Caco-2 (cell line): Measurements from ENCODE around the gene LRRC4C. TPM values are rescaled to one million over a fixed set of nuclear protein-coding genes. Genes with fewer than 3 reads are reported as not detected.
"Not testable (repeated sequence)": the region's sequence is repeated elsewhere in the genome, so short reads cannot be mapped to it uniquely, and the experiment has no call there.

Source experiments
- BruUV-seq: library from RNA; stranded (reverse); fragments of 400-500 nt; replicated peaks from 2 replicates; lab custom pipeline; 2021; lab: Mats Ljungman, UMichigan
- CTCF ChIA-PET: fragments of 300-600 bp; sonication (Branson Sonifier 250); formaldehyde crosslinking; loops from one replicate; lab custom pipeline; 2022; ENCODE audit warnings: antibody characterized with exemption; lab: Charles Lee
- POLR2A ChIA-PET: fragments of 300-600 bp; sonication (Branson Sonifier 250); formaldehyde crosslinking; loops from one replicate; lab custom pipeline; 2022; ENCODE audit warnings: antibody characterized with exemption; lab: Charles Lee
- DNase-seq, 2 experiments: peaks; one replicate each; pipeline versions ENCODE4 v3.0.0 to v3.0.0-alpha.2; 2020 to 2022
- H3K27me3 ChIP-seq: replicated peaks from 2 replicates; pipeline ENCODE4 v1.6.0; 2011; ENCODE audit warnings: low read length; ENCODE audit not compliant: control insufficient read depth, insufficient read depth
- H3K36me3 ChIP-seq: 2 replicates; pipeline ENCODE4 v1.5.1; 2011; ENCODE audit warnings: low read length; ENCODE audit not compliant: control insufficient read depth, insufficient read depth
- H3K4me1 ChIP-seq: fragments of 250-450 bp; sonication (Bioruptor Pico); 2 replicates; pipeline ENCODE4 v1.5.1; 2020; ENCODE audit warnings: mild to moderate bottlenecking
- H3K4me3 ChIP-seq: 2 replicates; pipeline ENCODE4 v1.5.1; 2011; ENCODE audit warnings: low read depth, mild to moderate bottlenecking, control low read depth, low read length
- H3K9me3 ChIP-seq: fragments of 250-450 bp; sonication (Bioruptor Pico); 2 replicates; pipeline ENCODE4 v1.5.1; 2020; ENCODE audit warnings: mild to moderate bottlenecking, moderate library complexity
- H3K27ac Mint-ChIP-seq: one replicate; pipeline ENCODE4 v1.8.0; 2022; ENCODE audit warnings: mixed read lengths; ENCODE audit not compliant: unreplicated experiment
- H3K27me3 Mint-ChIP-seq: one replicate; pipeline ENCODE4 v1.8.0; 2022; ENCODE audit warnings: mixed read lengths; ENCODE audit not compliant: insufficient read depth, unreplicated experiment
- H3K36me3 Mint-ChIP-seq: one replicate; pipeline ENCODE4 v1.8.0; 2022; ENCODE audit warnings: mild to moderate bottlenecking, mixed read lengths; ENCODE audit not compliant: insufficient read depth, unreplicated experiment
- H3K4me1 Mint-ChIP-seq: one replicate; pipeline ENCODE4 v1.8.0; 2022; ENCODE audit warnings: low read depth, mixed read lengths; ENCODE audit not compliant: unreplicated experiment
- H3K4me3 Mint-ChIP-seq: one replicate; pipeline ENCODE4 v1.8.0; 2022; ENCODE audit warnings: mild to moderate bottlenecking, moderate library complexity, mixed read lengths; ENCODE audit not compliant: unreplicated experiment
- H3K9me3 Mint-ChIP-seq: one replicate; pipeline ENCODE4 v1.8.0; 2022; ENCODE audit warnings: mixed read lengths; ENCODE audit not compliant: unreplicated experiment
- intact Hi-C: fragments of 100-400 bp; cut with micrococcal nuclease; formaldehyde crosslinking; loops from one replicate; pipeline ENCODE4 v1.10.0; 2022; ENCODE audit not compliant: unreplicated experiment
- total RNA-seq: library from RNA; stranded (reverse); gene quantifications from 2 replicates; pipeline ENCODE4 v1.2.3, GENCODE V29; 2022
- TF ChIP-seq, protein P1 (sequence below), 2 experiments: fragments of 200-600 bp in 1 of 2; IDR thresholded peaks; 1 replicate in 1 of 2; 2 replicates in 1 of 2; pipeline versions ENCODE4 v1.5.1 to v1.8.0; 2011 to 2022; ENCODE audit warnings: antibody characterized with exemption in 1 of 2, control low read depth in 1 of 2, inconsistent platforms in 1 of 2, low read depth in 1 of 2, low read length in 1 of 2, mild to moderate bottlenecking in 1 of 2, moderate library complexity in 1 of 2; ENCODE audit not compliant: insufficient read depth in 1 of 2, severe bottlenecking in 1 of 2, unreplicated experiment in 1 of 2

Gene LRRC4C
- total RNA-seq, 1 experiment from 2014 or later = not detected

DNA sequence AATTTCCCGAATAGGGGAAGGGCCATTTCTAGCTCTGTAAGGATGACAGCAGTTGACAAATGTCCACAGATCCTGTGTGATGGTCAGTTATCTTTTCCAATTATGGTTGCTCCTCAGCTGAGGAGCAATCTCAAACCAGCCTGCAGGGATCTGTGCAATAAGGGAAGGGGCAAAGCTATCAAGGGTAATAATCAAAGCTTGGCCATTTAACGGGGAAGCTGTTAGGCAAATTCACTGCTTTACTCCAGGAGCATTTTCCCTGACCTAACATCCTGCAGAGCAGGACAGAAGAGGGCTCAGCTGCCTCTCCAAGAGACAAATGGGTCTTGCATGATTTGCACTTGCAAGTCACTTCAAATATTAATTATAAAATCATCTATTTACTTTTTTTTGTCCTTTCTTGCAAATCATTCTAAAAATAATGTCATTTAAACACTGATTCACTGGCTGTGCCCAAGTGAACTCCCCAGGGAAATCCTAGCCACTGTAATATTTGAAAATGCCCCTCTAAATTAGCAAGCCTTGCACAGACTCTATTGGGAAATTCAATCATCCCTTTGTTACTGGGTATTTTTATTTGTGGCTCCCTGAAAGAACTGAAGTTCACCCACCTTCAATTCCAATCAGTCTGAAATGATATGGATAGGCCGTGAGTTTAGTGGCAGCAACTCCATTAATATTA is 1256.7 kb downstream of the LRRC4C start:
- CTCF ChIA-PET = no interaction called here
- Mint-ChIP-seq H3K27ac (no peak overlapping the region), H3K9me3 (no peaks in the 10 kb centered on the region), H3K27me3 (peaks cover 6% of the 10 kb centered on the region), H3K4me3 (no peak overlapping the region), H3K36me3 (no peaks in the 10 kb centered on the region), H3K4me1 (no peaks in the 10 kb centered on the region)
- DNase-seq = no peak
- intact Hi-C loops = no loop called here
- BruUV-seq = no TSS peak
- TF ChIP-seq, protein P1, sequence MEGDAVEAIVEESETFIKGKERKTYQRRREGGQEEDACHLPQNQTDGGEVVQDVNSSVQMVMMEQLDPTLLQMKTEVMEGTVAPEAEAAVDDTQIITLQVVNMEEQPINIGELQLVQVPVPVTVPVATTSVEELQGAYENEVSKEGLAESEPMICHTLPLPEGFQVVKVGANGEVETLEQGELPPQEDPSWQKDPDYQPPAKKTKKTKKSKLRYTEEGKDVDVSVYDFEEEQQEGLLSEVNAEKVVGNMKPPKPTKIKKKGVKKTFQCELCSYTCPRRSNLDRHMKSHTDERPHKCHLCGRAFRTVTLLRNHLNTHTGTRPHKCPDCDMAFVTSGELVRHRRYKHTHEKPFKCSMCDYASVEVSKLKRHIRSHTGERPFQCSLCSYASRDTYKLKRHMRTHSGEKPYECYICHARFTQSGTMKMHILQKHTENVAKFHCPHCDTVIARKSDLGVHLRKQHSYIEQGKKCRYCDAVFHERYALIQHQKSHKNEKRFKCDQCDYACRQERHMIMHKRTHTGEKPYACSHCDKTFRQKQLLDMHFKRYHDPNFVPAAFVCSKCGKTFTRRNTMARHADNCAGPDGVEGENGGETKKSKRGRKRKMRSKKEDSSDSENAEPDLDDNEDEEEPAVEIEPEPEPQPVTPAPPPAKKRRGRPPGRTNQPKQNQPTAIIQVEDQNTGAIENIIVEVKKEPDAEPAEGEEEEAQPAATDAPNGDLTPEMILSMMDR (IDR thresholded peaks at IDR 0.05; ENCODE audit: insufficient read depth in 1 of 2, low read depth in 1 of 2, low read length in 1 of 2, severe bottlenecking in 1 of 2, unreplicated experiment in 1 of 2) = no peak
- POLR2A ChIA-PET = no interaction called here
- no peaks in the 10 kb centered on the region for H3K27me3 ChIP-seq
- no peaks in the 10 kb centered on the region for H3K4me1 ChIP-seq
- no peaks in the 10 kb centered on the region for H3K9me3 ChIP-seq
- no peaks in the 10 kb centered on the region for H3K36me3 ChIP-seq
- H3K4me3 ChIP-seq = no peak overlapping the region

DNA sequence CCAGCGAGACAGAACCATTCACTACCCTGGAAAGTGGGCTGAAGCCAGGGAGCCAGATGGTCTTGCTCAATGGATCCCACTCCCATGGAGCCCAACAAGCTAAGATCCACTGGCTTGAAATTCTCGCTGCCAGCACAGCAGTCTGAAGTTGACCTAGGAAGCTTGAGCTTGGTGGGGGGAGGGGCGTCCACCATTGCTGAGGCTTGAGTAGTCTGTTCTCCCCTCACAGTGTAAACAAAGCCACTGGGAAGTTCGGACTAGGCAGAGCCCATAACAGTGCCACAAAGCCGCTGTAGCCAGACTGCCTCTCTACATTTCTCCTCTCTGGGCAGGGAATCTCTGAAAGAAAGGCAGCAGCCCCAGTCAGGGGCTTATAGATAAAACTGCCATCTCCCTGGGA is 1266.9 kb downstream of the LRRC4C start:
- CTCF ChIA-PET, H3K9me3 ChIP-seq, H3K36me3 ChIP-seq, H3K4me1 ChIP-seq, H3K9me3 Mint-ChIP-seq, POLR2A ChIA-PET, H3K36me3 Mint-ChIP-seq, DNase-seq, H3K4me3 ChIP-seq, H3K27me3 ChIP-seq, H3K27ac Mint-ChIP-seq, BruUV-seq, H3K4me3 Mint-ChIP-seq, intact Hi-C loops, H3K27me3 Mint-ChIP-seq, H3K4me1 Mint-ChIP-seq: not testable (repeated sequence)

DNA sequence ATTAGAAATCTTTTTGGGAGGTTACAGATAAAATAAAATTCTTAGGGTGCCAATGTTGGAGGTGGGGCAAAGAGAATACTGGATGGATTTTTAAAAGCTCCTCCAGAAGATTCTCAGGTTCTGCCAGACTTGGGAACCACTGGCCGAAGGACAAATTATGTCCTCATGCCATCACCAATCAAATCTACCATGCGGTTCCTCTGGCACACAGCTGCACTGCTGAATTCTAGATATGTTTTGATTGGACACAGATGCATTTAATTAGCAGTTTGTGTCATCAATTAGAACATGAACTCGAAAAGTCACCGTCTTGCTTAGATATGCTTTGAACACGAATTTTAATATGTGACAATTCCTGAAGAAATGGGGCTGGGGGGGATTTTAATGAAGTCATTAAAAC is 1269.2 kb downstream of the LRRC4C start:
- H3K9me3 Mint-ChIP-seq = no peaks in the 10 kb centered on the region
- no TSS peak for BruUV-seq
- no peaks in the 10 kb centered on the region for H3K27me3 Mint-ChIP-seq
- Histone ChIP-seq H3K9me3 (no peaks in the 10 kb centered on the region), H3K36me3 (no peaks in the 10 kb centered on the region), H3K4me3 (no peak overlapping the region), H3K4me1 (no peaks in the 10 kb centered on the region), H3K27me3 (no peaks in the 10 kb centered on the region)
- ChIA-PET CTCF (interaction anchor here (0.7 kb wide), 1 partner anchor 340 kb away, joined by 6 read pairs; no protein-coding TSS in a partner anchor), POLR2A (no interaction called here)
- H3K4me1 Mint-ChIP-seq = no peaks in the 10 kb centered on the region
- TF ChIP-seq, protein P1 (IDR thresholded peaks at IDR 0.05; ENCODE audit: insufficient read depth in 1 of 2, low read depth in 1 of 2, low read length in 1 of 2, severe bottlenecking in 1 of 2, unreplicated experiment in 1 of 2) = no peak
- no peaks in the 10 kb centered on the region for H3K36me3 Mint-ChIP-seq
- no peak for DNase-seq
- intact Hi-C loops = no loop called here
- no peak overlapping the region for H3K27ac Mint-ChIP-seq
- H3K4me3 Mint-ChIP-seq = no peak overlapping the region
